ENCODE measurements around the gene DIAPH3. TPM values are rescaled to one million over a fixed set of nuclear protein-coding genes. Genes with fewer than 3 reads are reported as not detected.

Gene DIAPH3
- polyA plus RNA-seq, 1 of the 3 experiments (the other 2 are of a cell fraction): 5.4 TPM

GRCh38 chr13:59898066-59898465 is 265.7 kb downstream of the DIAPH3 start:
- Histone ChIP-seq H3K79me2 (ENCODE audit: insufficient read depth) (no peaks in the 10 kb centered on the region), H3K36me3 (replicated peaks in 1 of 2; ENCODE audit: control insufficient read depth in 1 of 2, insufficient read depth in 2 of 2, low read length in 1 of 2) (no peaks in the 10 kb centered on the region), H3K9ac (no peak overlapping the region), H3K4me3 (ENCODE audit: low read depth in 2 of 2, low read length in 1 of 2) (no peak overlapping the region), H3F3A (replicated peaks; ENCODE audit: insufficient read depth) (no peaks in the 10 kb centered on the region), H3K9me3 (no peaks in the 10 kb centered on the region), H2AFZ (ENCODE audit: low read depth) (no peak overlapping the region), H3K9me2 (no peaks in the 10 kb centered on the region), H4K20me1 (ENCODE audit: insufficient read depth) (no peaks in the 10 kb centered on the region), H3K27me3 (ENCODE audit: insufficient read depth) (no peaks in the 10 kb centered on the region), H3K4me2 (no peak overlapping the region), H3K4me1 (ENCODE audit: control insufficient read depth in 1 of 2, insufficient read depth in 2 of 2, low read depth in 1 of 2, low read length in 1 of 2) (peaks cover 0 to 9% of the 10 kb centered on the region in 2 experiments; a peak in 1 of 4 replicates), H3K27ac (ENCODE audit: low read depth in 2 of 2, low read length in 1 of 2) (no peak overlapping the region)
- CTCF ChIA-PET: interaction anchor here (1.3 to 2.7 kb wide), 2 partner anchors 8 to 219 kb away, joined by 3 to 10 read pairs; no protein-coding TSS in a partner anchor
- TF ChIP-seq MEF2A (IDR thresholded peaks at IDR 0.05; ENCODE audit: borderline replicate concordance, low read depth) (no peak), RAD21 (IDR thresholded peaks at IDR 0.05; ENCODE audit: low read length) (no peak), FOXJ3 (CRISPR knock-in tag; IDR thresholded peaks at IDR 0.05) (no peak), ELF1 (IDR thresholded peaks at IDR 0.05) (no peak), MAX (IDR thresholded peaks at IDR 0.05; ENCODE audit: low read depth) (no peak), EP300 (IDR thresholded peaks at IDR 0.05; ENCODE audit: borderline replicate concordance in 1 of 2, low read depth in 1 of 2, low read length in 1 of 2) (no peak), SIN3A (IDR thresholded peaks at IDR 0.05; ENCODE audit: borderline replicate concordance, low read depth, low read length) (no peak)
- DNase-seq: no peak
- WGBS (ENCODE audit: low lambda C conversion rate): 88% methylated on average over 2 of the region's 2 CpGs
- POLR2A ChIA-PET: no interaction called here

- H3K4me1 ChIP-seq (ENCODE audit: control insufficient read depth in 1 of 2, insufficient read depth in 2 of 2, low read depth in 1 of 2, low read length in 1 of 2): peaks cover 0 to 15% of the 10 kb centered on the region in 2 experiments; a peak in 2 of 4 replicates
- H3K4me3 ChIP-seq (ENCODE audit: low read depth in 2 of 2, low read length in 1 of 2): no peak overlapping the region
- ChIA-PET CTCF (interaction anchor here (1.7 kb wide), 1 partner anchor 13 kb away, joined by 4 read pairs; no protein-coding TSS in a partner anchor), POLR2A (no interaction called here)
- H3K9me2 ChIP-seq: no peaks in the 10 kb centered on the region; the same call in 1 of the 2 replicates
- H3K4me2 ChIP-seq: no peak overlapping the region
- H2AFZ ChIP-seq (ENCODE audit: low read depth): no peak overlapping the region
- H4K20me1 ChIP-seq (ENCODE audit: insufficient read depth): no peaks in the 10 kb centered on the region
- H3K9me3 ChIP-seq: no peaks in the 10 kb centered on the region
- H3K9ac ChIP-seq: no peak overlapping the region
- DNase-seq: no peak
- TF ChIP-seq FOXJ3 (CRISPR knock-in tag; IDR thresholded peaks at IDR 0.05) (no peak), MEF2A (IDR thresholded peaks at IDR 0.05; ENCODE audit: borderline replicate concordance, low read depth) (no peak), EZH2phosphoT487 (IDR thresholded peaks at IDR 0.05; ENCODE audit: borderline replicate concordance, low read depth) (no peak), RXRA (IDR thresholded peaks at IDR 0.05; ENCODE audit: borderline replicate concordance, low read depth) (no peak)
- H3K79me2 ChIP-seq (ENCODE audit: insufficient read depth): no peaks in the 10 kb centered on the region; the same call in 1 of the 2 replicates
- H3K27ac ChIP-seq (ENCODE audit: low read depth in 2 of 2, low read length in 1 of 2): no peak overlapping the region
- 89% methylated on average over 1 of the region's 1 CpG for whole genome bisulfite sequencing (ENCODE audit: low lambda C conversion rate)
- no peaks in the 10 kb centered on the region for H3K27me3 ChIP-seq (ENCODE audit: insufficient read depth)
- H3K36me3 ChIP-seq (replicated peaks in 1 of 2; ENCODE audit: control insufficient read depth in 1 of 2, insufficient read depth in 2 of 2, low read length in 1 of 2): peaks cover 0 to 8% of the 10 kb centered on the region in 2 experiments
- no peaks in the 10 kb centered on the region for H3F3A ChIP-seq (replicated peaks; ENCODE audit: insufficient read depth)
Observed at GRCh38 chr13:59893266-59893665, 270.5 kb downstream of the DIAPH3 start.

- Histone ChIP-seq H3K4me1 (ENCODE audit: control insufficient read depth in 1 of 2, insufficient read depth in 2 of 2, low read depth in 1 of 2, low read length in 1 of 2) (peaks cover 0 to 15% of the 10 kb centered on the region in 2 experiments; a peak in 2 of 4 replicates), H3K36me3 (replicated peaks in 1 of 2; ENCODE audit: control insufficient read depth in 1 of 2, insufficient read depth in 2 of 2, low read length in 1 of 2) (peaks cover 0 to 12% of the 10 kb centered on the region in 2 experiments), H3K4me3 (ENCODE audit: low read depth in 2 of 2, low read length in 1 of 2) (no peak overlapping the region), H3K27ac (ENCODE audit: low read depth in 2 of 2, low read length in 1 of 2) (no peak overlapping the region), H3K79me2 (ENCODE audit: insufficient read depth) (no peaks in the 10 kb centered on the region; the same call in 1 of the 2 replicates), H3K9ac (no peak overlapping the region), H3F3A (replicated peaks; ENCODE audit: insufficient read depth) (no peaks in the 10 kb centered on the region), H3K9me2 (no peaks in the 10 kb centered on the region; the same call in 1 of the 2 replicates), H2AFZ (ENCODE audit: low read depth) (no peak overlapping the region), H4K20me1 (ENCODE audit: insufficient read depth) (no peaks in the 10 kb centered on the region), H3K9me3 (no peaks in the 10 kb centered on the region), H3K27me3 (ENCODE audit: insufficient read depth) (no peaks in the 10 kb centered on the region), H3K4me2 (no peak overlapping the region)
- DNase-seq: no peak
- ChIA-PET CTCF (no interaction called here), POLR2A (no interaction called here)
- TF ChIP-seq GATA2 (CRISPR knock-in tag; IDR thresholded peaks at IDR 0.05) (no peak), TCF12 (IDR thresholded peaks at IDR 0.05) (no peak), JUND (IDR thresholded peaks at IDR 0.05) (no peak), TAF1 (IDR thresholded peaks at IDR 0.05; ENCODE audit: borderline replicate concordance, low read depth, low read length) (no peak), MXI1 (IDR thresholded peaks at IDR 0.05; ENCODE audit: low read depth, low read length) (no peak), ELF1 (IDR thresholded peaks at IDR 0.05) (no peak), FOSL2 (IDR thresholded peaks at IDR 0.05; ENCODE audit: borderline replicate concordance, low read depth) (no peak), YY1 (IDR thresholded peaks at IDR 0.05; ENCODE audit: low read depth) (no peak), ZBTB33 (IDR thresholded peaks at IDR 0.05; ENCODE audit: borderline replicate concordance, low read depth) (no peak), SIN3A (IDR thresholded peaks at IDR 0.05; ENCODE audit: borderline replicate concordance, low read depth, low read length) (no peak)
Observed at GRCh38 chr13:59891053-59891452, 272.7 kb downstream of the DIAPH3 start.

Measured in SK-N-SH (cell line).